ENCODE measurements around the gene GRIN3B. TPM values are rescaled to one million over a fixed set of nuclear protein-coding genes. Genes with fewer than 3 reads are reported as not detected.

GRIN3B gene
- total RNA-seq, 4 donors from 2014 or later: not detected

DNA sequence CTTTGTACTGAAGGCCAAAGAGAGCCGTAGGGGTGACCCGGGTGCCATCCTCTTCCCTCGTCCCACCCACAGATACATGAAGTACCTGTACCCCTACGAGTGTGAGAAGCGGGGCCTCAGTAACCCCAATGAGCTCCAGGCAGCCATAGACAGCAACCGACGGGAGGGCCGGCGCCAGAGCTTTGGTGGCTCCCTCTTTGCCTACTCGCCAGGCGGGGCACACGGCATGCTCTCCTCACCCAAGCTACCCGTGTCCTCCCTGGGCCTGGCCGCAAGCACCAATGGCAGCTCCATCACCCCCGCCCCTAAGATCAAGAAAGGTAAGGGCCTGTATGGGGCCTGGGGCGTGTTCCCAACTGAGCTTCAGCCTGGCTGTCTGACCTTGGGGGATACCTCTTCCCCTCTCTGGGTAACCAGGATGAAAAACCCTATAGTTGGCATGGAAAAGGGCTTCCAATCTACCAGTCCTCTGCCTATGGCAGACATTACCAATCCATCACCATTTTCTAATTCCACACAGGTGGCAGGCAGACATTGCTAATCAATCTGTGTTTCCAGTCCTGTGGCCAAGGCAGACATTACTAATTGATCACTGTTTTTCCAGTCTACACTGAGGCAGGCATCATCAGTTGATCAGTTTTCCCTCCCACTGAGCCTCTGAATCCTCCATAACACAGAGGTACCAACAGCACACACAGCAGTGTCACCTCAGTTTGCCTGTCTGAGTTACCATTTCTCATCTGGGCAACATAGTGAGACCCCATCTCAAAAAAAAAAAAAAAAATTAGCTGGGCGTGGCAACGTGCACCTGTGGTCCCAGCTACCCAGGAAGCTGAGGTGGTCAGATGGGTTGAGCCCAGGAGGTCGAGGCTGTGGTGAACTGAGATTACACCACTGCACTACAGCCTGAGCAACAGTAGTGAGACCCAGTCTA, 35.2 kb upstream of the GRIN3B start:
- no peak overlapping the region for H3K4me3 ChIP-seq (ENCODE audit: low read depth, poor library complexity, severe bottlenecking)
- 96% methylated on average over 19 of the region's 19 CpGs for WGBS, 2 donors
- TF ChIP-seq POLR2A (IDR thresholded peaks at IDR 0.05) (no peak), CTCF (IDR thresholded peaks at IDR 0.05) (no peak)
- intact Hi-C loops (cut with DNase I; ENCODE audit: low total_unique reads): no loop called here
- DNase-seq (ENCODE audit: low spot score in 2 of 2): no peak

GRCh38 chr19:966485-967088, 33.6 kb upstream of the GRIN3B start:
- WGBS, 2 donors: 86 to 88% methylated on average over 17 of the region's 17 CpGs
- no peak for DNase-seq (ENCODE audit: low spot score in 2 of 2)
- TF ChIP-seq CTCF (IDR thresholded peaks at IDR 0.05): no peak
- TF ChIP-seq POLR2A (IDR thresholded peaks at IDR 0.05): no peak
- no peak overlapping the region for H3K4me3 ChIP-seq (ENCODE audit: low read depth, poor library complexity, severe bottlenecking)
- intact Hi-C loops (cut with DNase I; ENCODE audit: low total_unique reads): no loop called here

DNA sequence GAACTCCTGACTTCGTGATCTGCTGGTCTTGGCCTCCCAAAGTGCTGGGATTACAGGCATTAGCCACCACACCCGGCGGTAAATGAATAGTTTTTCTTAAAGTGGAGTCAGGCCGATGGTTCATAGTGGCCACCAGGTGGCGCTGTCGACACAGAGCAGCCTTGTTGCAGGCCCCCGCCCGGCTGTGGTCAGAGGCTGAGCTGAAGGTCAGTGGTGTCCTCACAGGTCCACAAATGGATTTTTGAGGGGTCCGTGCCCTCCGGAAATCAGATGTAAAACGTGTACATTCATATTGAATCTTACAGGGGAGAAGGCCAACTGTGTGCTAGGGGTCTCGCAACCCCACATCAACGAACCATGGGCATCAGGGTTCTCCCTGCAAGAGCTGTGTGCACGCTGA, 29.5 kb upstream of the GRIN3B start:
- no peak for DNase-seq (ENCODE audit: low spot score in 2 of 2)
- intact Hi-C loops (cut with DNase I; ENCODE audit: low total_unique reads): loop anchor here (10.0 kb wide), 1 partner anchor 206 kb away; no protein-coding TSS in a partner anchor
- TF ChIP-seq POLR2A (IDR thresholded peaks at IDR 0.05): no peak
- no peak for TF ChIP-seq CTCF (IDR thresholded peaks at IDR 0.05)
- WGBS, 2 donors: 92 to 99% methylated on average over 14 of the region's 14 CpGs
- H3K4me3 ChIP-seq (ENCODE audit: low read depth, poor library complexity, severe bottlenecking): no peak overlapping the region

DNA sequence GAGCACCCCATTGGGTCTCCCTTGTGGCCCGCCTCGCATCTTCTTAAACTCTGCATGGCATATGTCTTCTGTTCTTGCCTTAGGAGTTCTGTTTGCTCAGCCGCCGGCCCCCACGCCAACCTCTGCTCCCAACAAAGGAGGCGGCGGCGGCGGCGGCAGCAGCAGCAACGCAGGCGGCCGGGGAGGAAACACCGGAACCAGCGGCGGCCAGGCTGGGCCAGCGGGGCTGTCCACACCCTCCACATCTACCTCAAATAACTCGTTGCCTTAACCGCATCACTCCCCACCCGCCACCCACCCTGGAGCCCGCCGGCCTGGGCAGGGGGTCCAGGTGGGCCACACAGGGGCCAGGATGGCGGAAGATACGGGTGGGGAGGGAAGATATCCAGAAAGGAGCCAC, 28.4 kb upstream of the GRIN3B start:
- TF ChIP-seq CTCF (IDR thresholded peaks at IDR 0.05) (no peak), POLR2A (IDR thresholded peaks at IDR 0.05) (no peak)
- 93 to 95% methylated on average over 24 of the region's 24 CpGs for WGBS, 2 donors
- intact Hi-C loops (cut with DNase I; ENCODE audit: low total_unique reads): loop anchor here (10.0 kb wide), 1 partner anchor 207 kb away; no protein-coding TSS in a partner anchor
- no peak overlapping the region for H3K4me3 ChIP-seq (ENCODE audit: low read depth, poor library complexity, severe bottlenecking)
- DNase-seq (ENCODE audit: low spot score in 2 of 2): no peak

- 96 to 97% methylated on average over 6 of the region's 6 CpGs for WGBS, 2 donors
- intact Hi-C loops (cut with DNase I; ENCODE audit: low total_unique reads): loop anchor here (10.0 kb wide), 1 partner anchor 207 kb away; no protein-coding TSS in a partner anchor
- TF ChIP-seq POLR2A (IDR thresholded peaks at IDR 0.05) (no peak), CTCF (IDR thresholded peaks at IDR 0.05) (no peak)
- H3K4me3 ChIP-seq (ENCODE audit: low read depth, poor library complexity, severe bottlenecking): no peak overlapping the region
- DNase-seq (ENCODE audit: low spot score in 2 of 2): no peak
Measured at GRCh38 chr19:972281-972680, 27.9 kb upstream of the GRIN3B start.

Measured in lower leg skin (tissue), 4 donors.